Breast epithelium (tissue), 4 donors: ENCODE results near the gene C16orf89. TPM values are rescaled to one million over a fixed set of nuclear protein-coding genes. Genes with fewer than 3 reads are reported as not detected.

Source experiments
- DNase-seq, 2 donors: peaks; one replicate each; pipeline ENCODE4 v3.0.0-alpha.2; 2019; ENCODE audit warnings: low spot score in 2 of 2
- H3K27ac ChIP-seq, 2 donors: fragments of 200-600 bp; sonication (generic) in 1 of 2; one replicate each; pipeline ENCODE4 v1.5.1; 2016 to 2019; ENCODE audit warnings: mild to moderate bottlenecking in 1 of 2
- H3K27me3 ChIP-seq, 2 donors: fragments of 200-600 bp; sonication (generic) in 1 of 2; one replicate each; pipeline versions ENCODE4 v1.5.1 to v1.6.0; 2017 to 2019; ENCODE audit warnings: control low read depth in 1 of 2, mild to moderate bottlenecking in 1 of 2
- H3K36me3 ChIP-seq: fragments of 200-600 bp; one replicate; pipeline ENCODE4 v1.5.1; 2019
- H3K4me1 ChIP-seq, 2 donors: fragments of 200-600 bp; sonication (generic); one replicate each; pipeline ENCODE4 v1.5.1; 2016 to 2019; ENCODE audit warnings: control low read depth in 1 of 2
- H3K4me3 ChIP-seq, 3 donors: fragments of 200-600 bp; sonication (generic); 1 replicate in 2 of 3; 2 replicates in 1 of 3; pipeline ENCODE4 v1.5.1; 2016 to 2019; ENCODE audit warnings: mild to moderate bottlenecking in 3 of 3, moderate library complexity in 2 of 3
- H3K9me3 ChIP-seq, 2 donors: fragments of 200-600 bp; sonication (generic) in 1 of 2; one replicate each; pipeline ENCODE4 v1.5.1; 2016 to 2019; ENCODE audit warnings: control low read depth in 1 of 2
- POLR2A ChIP-seq: fragments of 450-650 bp; IDR thresholded peaks from one replicate; pipeline ENCODE4 v1.6.1; 2016; ENCODE audit warnings: antibody characterized with exemption, mild to moderate bottlenecking, moderate library complexity
- POLR2AphosphoS5 ChIP-seq, 3 donors: sonication (generic); formaldehyde crosslinking; IDR thresholded peaks; one replicate each; pipeline ENCODE4 v1.6.1; 2017; ENCODE audit warnings: antibody characterized with exemption in 3 of 3
- intact Hi-C: fragments of 100-400 bp; cut with DNase I; formaldehyde crosslinking; loops from one replicate; pipeline ENCODE4 v1.15.1; 2023; ENCODE audit warnings: low total_unique reads
- total RNA-seq, 3 donors: library from RNA; depleted of rRNA; stranded (reverse); fragments of >200 nt; gene quantifications; one replicate each; pipeline ENCODE4 v1.1.0, GENCODE V29; 2016
- TF ChIP-seq, protein P1 (sequence below), 3 donors: fragments of 450-650 bp; IDR thresholded peaks; one replicate each; pipeline ENCODE4 v1.5.1; 2016 to 2017; ENCODE audit warnings: antibody characterized with exemption in 3 of 3, mild to moderate bottlenecking in 3 of 3, moderate library complexity in 3 of 3

C16orf89 gene
- total RNA-seq, 3 donors from 2014 or later: 5.1 to 10.2 (median 6.4) TPM

DNA sequence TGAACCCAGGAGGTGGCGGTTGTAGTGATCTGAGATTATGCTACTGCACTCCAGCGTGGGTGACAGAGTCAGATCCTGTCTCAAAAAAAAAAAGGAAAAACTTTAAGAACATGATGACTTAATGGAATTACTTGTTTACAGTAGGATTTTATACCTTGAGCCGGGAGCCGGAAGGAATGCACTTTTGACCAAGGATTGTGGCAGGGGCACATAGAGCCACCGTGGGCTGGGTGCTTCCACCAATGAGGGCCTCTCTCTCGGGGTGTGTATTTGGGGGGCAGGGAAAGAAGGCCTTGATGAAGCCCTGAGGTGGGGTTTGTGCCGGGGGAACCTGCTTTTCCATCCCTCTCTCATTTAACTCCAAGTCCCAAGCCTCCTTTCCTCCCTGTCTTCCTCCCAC is 25.3 kb downstream of the C16orf89 start:
- intact Hi-C loops: no loop called here
- Histone ChIP-seq H3K27ac (no peak overlapping the region), H3K4me3 (no peak overlapping the region), H3K4me1 (no peaks in the 10 kb centered on the region), H3K9me3 (no peaks in the 10 kb centered on the region), H3K36me3 (no peaks in the 10 kb centered on the region), H3K27me3 (no peaks in the 10 kb centered on the region)
- DNase-seq: no peak
- TF ChIP-seq, protein P1, sequence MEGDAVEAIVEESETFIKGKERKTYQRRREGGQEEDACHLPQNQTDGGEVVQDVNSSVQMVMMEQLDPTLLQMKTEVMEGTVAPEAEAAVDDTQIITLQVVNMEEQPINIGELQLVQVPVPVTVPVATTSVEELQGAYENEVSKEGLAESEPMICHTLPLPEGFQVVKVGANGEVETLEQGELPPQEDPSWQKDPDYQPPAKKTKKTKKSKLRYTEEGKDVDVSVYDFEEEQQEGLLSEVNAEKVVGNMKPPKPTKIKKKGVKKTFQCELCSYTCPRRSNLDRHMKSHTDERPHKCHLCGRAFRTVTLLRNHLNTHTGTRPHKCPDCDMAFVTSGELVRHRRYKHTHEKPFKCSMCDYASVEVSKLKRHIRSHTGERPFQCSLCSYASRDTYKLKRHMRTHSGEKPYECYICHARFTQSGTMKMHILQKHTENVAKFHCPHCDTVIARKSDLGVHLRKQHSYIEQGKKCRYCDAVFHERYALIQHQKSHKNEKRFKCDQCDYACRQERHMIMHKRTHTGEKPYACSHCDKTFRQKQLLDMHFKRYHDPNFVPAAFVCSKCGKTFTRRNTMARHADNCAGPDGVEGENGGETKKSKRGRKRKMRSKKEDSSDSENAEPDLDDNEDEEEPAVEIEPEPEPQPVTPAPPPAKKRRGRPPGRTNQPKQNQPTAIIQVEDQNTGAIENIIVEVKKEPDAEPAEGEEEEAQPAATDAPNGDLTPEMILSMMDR (IDR thresholded peaks at IDR 0.05): no peak
- TF ChIP-seq POLR2AphosphoS5 (IDR thresholded peaks at IDR 0.05) (no peak), POLR2A (no peak)

GRCh38 chr16:5036228-5037156 is 29.3 kb downstream of the C16orf89 start:
- TF ChIP-seq POLR2AphosphoS5 (IDR thresholded peaks at IDR 0.05): no peak
- TF ChIP-seq, protein P1 (IDR thresholded peaks at IDR 0.05): no peak
- no peak for TF ChIP-seq POLR2A
- no peaks in the 10 kb centered on the region for H3K27me3 ChIP-seq
- H3K27ac ChIP-seq: no peak overlapping the region
- H3K9me3 ChIP-seq: no peaks in the 10 kb centered on the region
- intact Hi-C loops: no loop called here
- H3K36me3 ChIP-seq: no peaks in the 10 kb centered on the region
- no peak overlapping the region for H3K4me3 ChIP-seq
- no peak for DNase-seq
- H3K4me1 ChIP-seq: no peaks in the 10 kb centered on the region

DNA sequence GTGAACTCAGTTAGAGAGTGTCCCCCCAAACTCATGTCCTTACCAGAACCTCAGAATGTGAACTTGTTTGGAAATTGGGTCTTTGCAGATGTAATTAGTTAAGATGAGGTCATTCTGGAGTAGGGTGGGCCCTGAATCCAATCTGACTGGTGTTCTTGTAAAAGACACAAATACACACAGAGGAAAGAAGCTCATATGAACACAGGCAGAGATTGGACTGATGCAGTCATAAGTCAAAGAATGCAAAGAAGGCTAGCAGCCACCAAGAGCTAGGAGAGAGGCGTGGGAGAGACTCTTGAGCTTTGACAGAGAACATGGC is 29.9 kb downstream of the C16orf89 start:
- Histone ChIP-seq H3K4me1 (no peaks in the 10 kb centered on the region), H3K36me3 (no peaks in the 10 kb centered on the region), H3K4me3 (no peak overlapping the region), H3K9me3 (no peaks in the 10 kb centered on the region), H3K27me3 (no peaks in the 10 kb centered on the region), H3K27ac (no peak overlapping the region)
- intact Hi-C loops: no loop called here
- TF ChIP-seq POLR2AphosphoS5 (IDR thresholded peaks at IDR 0.05): no peak
- TF ChIP-seq POLR2A: no peak
- TF ChIP-seq, protein P1 (IDR thresholded peaks at IDR 0.05): no peak
- no peak for DNase-seq

- DNase-seq: no peak
- no peaks in the 10 kb centered on the region for H3K36me3 ChIP-seq
- peak overlapping the region; percentile 37 to 73 for H3K27ac ChIP-seq
- no peaks in the 10 kb centered on the region for H3K27me3 ChIP-seq
- peak overlapping the region; percentile 65 to 99 (median 88) for H3K4me3 ChIP-seq
- TF ChIP-seq POLR2AphosphoS5 (IDR thresholded peaks at IDR 0.05) (no peak), POLR2A (no peak)
- TF ChIP-seq, protein P1 (IDR thresholded peaks at IDR 0.05): no peak
- H3K4me1 ChIP-seq: no peaks in the 10 kb centered on the region
- H3K9me3 ChIP-seq: no peaks in the 10 kb centered on the region
- intact Hi-C loops: no loop called here
Measured at GRCh38 chr16:5034167-5034523, 31.6 kb downstream of the C16orf89 start.

- Histone ChIP-seq H3K4me3 (peak within 1 kb of the TSS; percentile 65 to 99 (median 88)), H3K9me3 (no peaks in the 10 kb centered on the region), H3K36me3 (no peaks in the 10 kb centered on the region), H3K27me3 (no peaks in the 10 kb centered on the region), H3K27ac (peak within 1 kb of the TSS; percentile 37 to 73), H3K4me1 (no peaks in the 10 kb centered on the region)
- intact Hi-C loops: no loop called here
- TF ChIP-seq POLR2AphosphoS5 (IDR thresholded peaks at IDR 0.05) (peak; percentile 95 to 96 (median 96)), POLR2A (no peak)
- peak; percentile 85 to 94 for DNase-seq
Measured at GRCh38 chr16:5033256-5034166, 32.2 kb downstream of the C16orf89 start, which contains the start of gene NAGPA. NAGPA (minus strand) TSS chr16:5033935; CDS start chr16:5033914, 21 bp downstream.
